Astrocyte (in vitro differentiated cells and primary cell): ENCODE data around the gene KYNU. TPM values are rescaled to one million over a fixed set of nuclear protein-coding genes. Genes with fewer than 3 reads are reported as not detected.
"Not testable (repeated sequence)": the region's sequence is repeated elsewhere in the genome, so short reads cannot be mapped to it uniquely, and the experiment has no call there.

Experiments used
- DNase-seq: peaks from one replicate; pipeline ENCODE4 v3.0.0-alpha.2; 2010; ENCODE audit warnings: low read depth
- FAIRE-seq: peaks from 2 replicates; lab custom pipeline; 2011; peaks lifted over from hg19 to GRCh38; lab: Jason Lieb, UNC
- H2AFZ ChIP-seq: 2 replicates; pipeline ENCODE4 v1.6.0; 2012; ENCODE audit warnings: low read depth, low read length, inconsistent platforms
- H3K27ac ChIP-seq: 2 replicates; pipeline ENCODE4 v1.5.1; 2011; ENCODE audit warnings: low read depth, low read length, inconsistent platforms
- H3K27me3 ChIP-seq: 2 replicates; pipeline ENCODE4 v1.6.0; 2011; ENCODE audit warnings: low read length, inconsistent platforms; ENCODE audit not compliant: insufficient read depth
- H3K36me3 ChIP-seq: 2 replicates; pipeline ENCODE4 v1.5.1; 2011; ENCODE audit warnings: low read length, inconsistent platforms; ENCODE audit not compliant: insufficient read depth
- H3K4me1 ChIP-seq: 2 replicates; pipeline ENCODE4 v1.5.1; 2011; ENCODE audit warnings: low read length, inconsistent platforms; ENCODE audit not compliant: insufficient read depth
- H3K4me2 ChIP-seq: 2 replicates; pipeline ENCODE4 v1.6.0; 2012; ENCODE audit warnings: low read length, inconsistent platforms
- H3K4me3 ChIP-seq: 2 replicates; pipeline ENCODE4 v1.5.1; 2011; ENCODE audit warnings: low read depth, mild to moderate bottlenecking, low read length, inconsistent platforms; ENCODE audit not compliant: insufficient read depth
- H3K79me2 ChIP-seq: 2 replicates; pipeline ENCODE4 v1.6.0; 2012; ENCODE audit warnings: mild to moderate bottlenecking, low read length, inconsistent platforms; ENCODE audit not compliant: insufficient read depth
- H3K9ac ChIP-seq: 2 replicates; pipeline ENCODE4 v1.6.0; 2012; ENCODE audit warnings: mild to moderate bottlenecking, low read length, inconsistent platforms
- H3K9me3 ChIP-seq: 2 replicates; pipeline ENCODE4 v1.5.1; 2012; ENCODE audit warnings: low read depth, mild to moderate bottlenecking, low read length, inconsistent platforms; ENCODE audit not compliant: insufficient read depth
- H4K20me1 ChIP-seq: 2 replicates; pipeline ENCODE4 v1.6.0; 2012; ENCODE audit warnings: low read length, inconsistent platforms; ENCODE audit not compliant: insufficient read depth
- H3K27ac Mint-ChIP-seq: one replicate; pipeline ENCODE4 v1.8.0; 2021; ENCODE audit warnings: mild to moderate bottlenecking, mixed read lengths; ENCODE audit not compliant: unreplicated experiment
- H3K27me3 Mint-ChIP-seq: one replicate; pipeline ENCODE4 v1.8.0; 2021; ENCODE audit warnings: low read depth, mixed read lengths; ENCODE audit not compliant: unreplicated experiment
- H3K36me3 Mint-ChIP-seq: one replicate; pipeline ENCODE4 v1.8.0; 2021; ENCODE audit warnings: low read depth, mixed read lengths; ENCODE audit not compliant: unreplicated experiment
- H3K4me1 Mint-ChIP-seq: one replicate; pipeline ENCODE4 v1.8.0; 2021; ENCODE audit warnings: low read depth, mixed read lengths; ENCODE audit not compliant: unreplicated experiment
- H3K4me3 Mint-ChIP-seq: one replicate; pipeline ENCODE4 v1.8.0; 2021; ENCODE audit warnings: mild to moderate bottlenecking, moderate library complexity, mixed read lengths; ENCODE audit not compliant: unreplicated experiment
- H3K9me3 Mint-ChIP-seq: one replicate; pipeline ENCODE4 v1.8.0; 2021; ENCODE audit warnings: mild to moderate bottlenecking, mixed read lengths; ENCODE audit not compliant: unreplicated experiment
- EZH2 ChIP-seq: IDR thresholded peaks from 2 replicates; pipeline ENCODE4 v1.6.1; 2012; ENCODE audit warnings: mild to moderate bottlenecking, low read length, inconsistent platforms; ENCODE audit not compliant: insufficient read depth
- total RNA-seq: library from RNA; stranded (reverse); gene quantifications from 2 replicates; pipeline ENCODE4 v1.2.1, GENCODE V29; 2021
- TF ChIP-seq, protein P1 (sequence below): IDR thresholded peaks from 2 replicates; pipeline ENCODE4 v1.5.1; 2011; ENCODE audit warnings: low read depth, mild to moderate bottlenecking, inconsistent platforms, low read length, moderate library complexity; ENCODE audit not compliant: insufficient read depth

KYNU gene
- total RNA-seq, 1 donor from 2014 or later = 1.2 TPM

DNA sequence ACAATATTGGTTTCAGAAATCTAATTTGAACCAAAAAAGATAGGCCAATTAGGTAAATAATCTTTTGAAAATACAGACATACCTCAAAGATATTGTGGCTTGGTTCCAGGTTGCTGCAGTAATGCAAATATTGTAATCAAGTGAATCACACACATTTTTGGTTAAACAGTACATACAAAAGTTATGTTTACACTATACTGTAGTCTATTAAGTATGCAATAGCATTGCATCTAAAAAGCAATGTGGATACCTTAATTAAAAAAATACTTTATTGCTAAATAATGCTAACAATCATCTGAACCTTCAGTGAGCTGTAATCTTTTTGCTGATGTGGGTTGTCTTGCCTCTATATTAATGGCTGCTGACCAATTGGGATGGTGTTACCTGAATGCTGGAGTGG is 67.3 kb downstream of the KYNU start:
- Histone ChIP-seq H3K27ac (no peak overlapping the region), H3K4me2 (no peak overlapping the region)

DNA sequence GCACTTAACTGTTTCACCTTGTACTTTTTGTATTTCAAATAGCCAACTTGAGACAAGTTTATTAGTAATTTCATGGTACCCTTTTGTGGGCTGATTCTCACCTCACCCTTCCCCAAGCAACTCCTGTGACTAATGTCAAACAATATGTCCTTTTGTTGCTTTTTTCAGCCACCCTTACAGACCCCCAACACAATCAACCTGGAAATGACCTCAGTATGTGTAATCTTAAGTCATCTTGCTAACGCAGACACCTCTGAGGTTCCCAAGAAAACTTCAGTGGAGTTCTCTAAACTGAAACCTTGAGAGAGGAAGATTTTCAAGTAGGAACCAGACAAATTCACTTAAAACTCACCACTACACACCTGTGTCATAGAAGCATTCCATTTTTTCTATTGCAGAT is 69.5 kb downstream of the KYNU start:
- Histone ChIP-seq H3K36me3 (no peaks in the 10 kb centered on the region), H3K27ac (peak overlapping the region; percentile 15), H3K27me3 (no peaks in the 10 kb centered on the region), H3K4me1 (peaks cover 11% of the 10 kb centered on the region), H3K9ac (no peak overlapping the region), H3K4me2 (peak overlapping the region; percentile 45), H3K4me3 (peak overlapping the region; percentile 6), H4K20me1 (no peaks in the 10 kb centered on the region), H3K9me3 (no peaks in the 10 kb centered on the region), H2AFZ (no peak overlapping the region), H3K79me2 (no peaks in the 10 kb centered on the region)
- Mint-ChIP-seq H3K4me1 (peaks cover 12% of the 10 kb centered on the region), H3K36me3 (no peaks in the 10 kb centered on the region), H3K4me3 (no peak overlapping the region), H3K9me3 (peaks cover 17% of the 10 kb centered on the region), H3K27ac (no peak overlapping the region), H3K27me3 (no peaks in the 10 kb centered on the region)
- DNase-seq (peak; percentile 20), FAIRE-seq (no peak)
- TF ChIP-seq, protein P1, sequence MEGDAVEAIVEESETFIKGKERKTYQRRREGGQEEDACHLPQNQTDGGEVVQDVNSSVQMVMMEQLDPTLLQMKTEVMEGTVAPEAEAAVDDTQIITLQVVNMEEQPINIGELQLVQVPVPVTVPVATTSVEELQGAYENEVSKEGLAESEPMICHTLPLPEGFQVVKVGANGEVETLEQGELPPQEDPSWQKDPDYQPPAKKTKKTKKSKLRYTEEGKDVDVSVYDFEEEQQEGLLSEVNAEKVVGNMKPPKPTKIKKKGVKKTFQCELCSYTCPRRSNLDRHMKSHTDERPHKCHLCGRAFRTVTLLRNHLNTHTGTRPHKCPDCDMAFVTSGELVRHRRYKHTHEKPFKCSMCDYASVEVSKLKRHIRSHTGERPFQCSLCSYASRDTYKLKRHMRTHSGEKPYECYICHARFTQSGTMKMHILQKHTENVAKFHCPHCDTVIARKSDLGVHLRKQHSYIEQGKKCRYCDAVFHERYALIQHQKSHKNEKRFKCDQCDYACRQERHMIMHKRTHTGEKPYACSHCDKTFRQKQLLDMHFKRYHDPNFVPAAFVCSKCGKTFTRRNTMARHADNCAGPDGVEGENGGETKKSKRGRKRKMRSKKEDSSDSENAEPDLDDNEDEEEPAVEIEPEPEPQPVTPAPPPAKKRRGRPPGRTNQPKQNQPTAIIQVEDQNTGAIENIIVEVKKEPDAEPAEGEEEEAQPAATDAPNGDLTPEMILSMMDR = no peak
- TF ChIP-seq EZH2 = no peak

More for the DNA sequence above, 67.3 kb downstream of the KYNU start:
- no peak for TF ChIP-seq EZH2
- TF ChIP-seq, protein P1 = no peak
- Mint-ChIP-seq H3K27ac (no peak overlapping the region), H3K36me3 (no peaks in the 10 kb centered on the region), H3K4me3 (no peak overlapping the region), H3K27me3 (no peaks in the 10 kb centered on the region), H3K4me1 (peaks cover 12% of the 10 kb centered on the region), H3K9me3 (peaks cover 11% of the 10 kb centered on the region)
- DNase-seq = peak; percentile 20
- Histone ChIP-seq H3K27me3 (no peaks in the 10 kb centered on the region), H4K20me1 (no peaks in the 10 kb centered on the region), H3K9ac (no peak overlapping the region), H3K79me2 (no peaks in the 10 kb centered on the region), H2AFZ (no peak overlapping the region), H3K36me3 (no peaks in the 10 kb centered on the region), H3K4me1 (peaks cover 11% of the 10 kb centered on the region), H3K4me3 (no peak overlapping the region), H3K9me3 (no peaks in the 10 kb centered on the region)
- FAIRE-seq = no peak

DNA sequence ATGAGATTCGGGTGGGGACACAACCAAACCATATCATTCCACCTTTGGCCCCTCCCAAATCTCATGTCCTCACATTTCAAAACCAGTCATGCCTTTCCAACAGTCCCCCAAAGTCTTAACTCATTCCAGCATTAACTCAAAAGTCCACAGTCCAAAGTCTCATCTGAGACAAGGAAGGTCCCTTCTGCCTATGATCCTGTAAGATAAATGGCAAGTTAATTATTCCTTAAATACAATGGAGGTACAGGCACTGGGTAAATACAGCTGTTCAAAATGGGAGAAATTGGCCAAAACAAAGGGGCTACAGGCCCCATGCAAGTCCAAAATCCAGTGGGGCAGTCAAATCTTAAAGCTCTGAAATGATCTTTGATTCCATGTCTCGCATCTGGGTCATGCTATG is 71.3 kb downstream of the KYNU start:
- not testable (repeated sequence) for H4K20me1 ChIP-seq, H3K4me3 Mint-ChIP-seq, H3K9ac ChIP-seq, H3K4me3 ChIP-seq, H3K36me3 Mint-ChIP-seq, H3K4me2 ChIP-seq, H3K9me3 ChIP-seq, DNase-seq, H3K27ac Mint-ChIP-seq, H3K27me3 ChIP-seq, H3K27me3 Mint-ChIP-seq, FAIRE-seq, H3K79me2 ChIP-seq, H3K36me3 ChIP-seq, H3K27ac ChIP-seq, H2AFZ ChIP-seq
- peaks cover 11% of the 10 kb centered on the region for H3K4me1 ChIP-seq
- H3K4me1 Mint-ChIP-seq = peaks cover 12% of the 10 kb centered on the region
- H3K9me3 Mint-ChIP-seq = peaks cover 17% of the 10 kb centered on the region

DNA sequence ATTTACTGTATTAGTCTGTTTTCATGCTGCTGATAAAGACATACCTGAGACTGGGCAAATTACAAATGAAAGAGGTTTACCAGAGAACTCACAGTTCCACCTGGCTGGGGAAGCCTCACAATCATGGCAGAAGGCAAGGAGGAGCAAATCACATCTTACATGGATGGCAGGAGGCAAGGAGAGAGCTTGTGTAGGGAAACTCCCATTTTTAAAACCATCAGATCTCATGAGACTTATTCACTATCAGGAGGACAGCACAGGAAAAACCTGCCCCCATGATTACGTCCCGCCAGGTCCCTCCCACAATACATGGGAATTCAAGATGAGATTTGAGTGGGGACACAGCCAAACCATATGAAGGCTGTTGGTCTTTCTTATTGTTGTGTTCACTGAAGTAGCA is 72.9 kb downstream of the KYNU start:
- FAIRE-seq, H3K36me3 Mint-ChIP-seq, H3K27ac ChIP-seq, H3K27ac Mint-ChIP-seq, H3K27me3 Mint-ChIP-seq, H3K36me3 ChIP-seq, H3K4me3 ChIP-seq, H3K4me3 Mint-ChIP-seq, H3K79me2 ChIP-seq, H3K4me2 ChIP-seq, H3K4me1 ChIP-seq, H3K9ac ChIP-seq, H3K27me3 ChIP-seq, H3K4me1 Mint-ChIP-seq, H4K20me1 ChIP-seq, H2AFZ ChIP-seq, H3K9me3 ChIP-seq, DNase-seq: not testable (repeated sequence)
- H3K9me3 Mint-ChIP-seq = peaks cover 17% of the 10 kb centered on the region
